GM18511 (cell line): Measurements from ENCODE around the gene MECP2.

ENCODE experiments used
- ATAC-seq: cut with Tn5 transposase; IDR thresholded peaks from one replicate; pipeline ENCODE4 v1.9.1; 2021; ENCODE audit warnings: mild to moderate bottlenecking, moderate library complexity; ENCODE audit not compliant: unreplicated experiment

MECP2 gene

GRCh38 chrX:154116426-154117211 lies 19.1 kb upstream of the MECP2 start:
- no peak for ATAC-seq

- ATAC-seq, result no peak
Observed at GRCh38 chrX:154115750-154116149, 18.2 kb upstream of the MECP2 start.

DNA sequence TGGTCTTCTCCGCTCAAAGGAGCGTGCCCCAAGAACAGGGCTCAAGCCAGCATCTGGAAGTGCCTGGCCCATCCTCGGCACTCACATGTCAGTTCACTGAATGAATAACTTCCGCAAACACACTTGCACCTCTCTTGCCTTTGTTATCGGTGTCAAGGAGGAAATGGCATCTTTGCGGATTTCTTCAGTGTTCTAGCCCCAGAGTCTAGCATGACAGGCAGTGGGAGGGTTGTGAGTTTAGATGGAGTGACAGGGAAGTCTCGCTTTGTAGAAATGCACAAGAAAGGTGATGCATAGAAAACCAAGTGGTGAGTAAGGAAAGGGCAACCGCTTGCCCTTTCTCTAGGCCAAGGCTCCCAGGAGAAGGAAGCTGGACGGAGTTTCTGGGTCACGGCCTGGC lies 17.6 kb upstream of the MECP2 start:
- ATAC-seq, result no peak

DNA sequence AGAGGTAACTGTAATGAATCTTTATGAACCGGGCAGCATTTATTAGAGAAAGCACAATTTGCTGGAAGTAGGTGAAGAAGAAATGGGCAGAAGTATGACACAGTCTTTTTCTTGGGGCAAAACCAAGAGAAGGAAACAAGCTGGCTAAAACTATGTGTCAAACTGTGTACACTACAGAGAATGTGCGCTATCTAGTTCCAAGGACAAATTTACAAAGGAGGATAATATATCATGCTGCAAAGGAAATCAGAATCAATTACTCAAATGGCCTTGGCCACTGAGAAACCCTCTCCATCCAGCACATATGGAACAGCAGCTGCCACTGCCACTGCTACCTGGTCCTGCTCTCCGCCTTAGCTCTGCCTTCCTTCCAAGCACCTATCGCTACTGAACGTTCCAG lies 17.1 kb upstream of the MECP2 start:
- no peak for ATAC-seq

DNA sequence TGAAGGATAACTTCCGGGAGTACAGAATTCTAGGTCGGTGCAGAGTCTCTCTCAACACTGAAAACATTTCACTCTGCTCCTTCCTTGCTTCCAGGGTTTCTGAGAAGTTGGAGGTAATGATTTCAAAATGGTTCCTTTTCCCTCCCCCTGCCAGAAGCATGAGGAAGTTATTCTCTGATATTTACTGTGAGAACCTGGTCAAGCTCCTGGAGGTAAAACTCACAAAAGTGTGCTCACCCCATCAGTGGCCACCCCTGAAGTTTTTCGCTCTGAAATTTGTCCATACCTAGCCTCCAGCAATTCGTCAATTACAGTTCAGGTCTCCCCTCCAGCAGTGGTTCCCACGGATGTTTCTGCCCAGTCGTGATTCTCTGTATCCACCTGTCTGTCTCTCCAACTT lies 16.2 kb upstream of the MECP2 start:
- ATAC-seq, result no peak

GRCh38 chrX:154098551-154098950 lies 1.0 kb upstream of the MECP2 start:
- ATAC-seq, result no peak

- peak; percentile 38 for ATAC-seq
Observed at GRCh38 chrX:154097003-154097588, 421 bp downstream of the MECP2 start.

DNA sequence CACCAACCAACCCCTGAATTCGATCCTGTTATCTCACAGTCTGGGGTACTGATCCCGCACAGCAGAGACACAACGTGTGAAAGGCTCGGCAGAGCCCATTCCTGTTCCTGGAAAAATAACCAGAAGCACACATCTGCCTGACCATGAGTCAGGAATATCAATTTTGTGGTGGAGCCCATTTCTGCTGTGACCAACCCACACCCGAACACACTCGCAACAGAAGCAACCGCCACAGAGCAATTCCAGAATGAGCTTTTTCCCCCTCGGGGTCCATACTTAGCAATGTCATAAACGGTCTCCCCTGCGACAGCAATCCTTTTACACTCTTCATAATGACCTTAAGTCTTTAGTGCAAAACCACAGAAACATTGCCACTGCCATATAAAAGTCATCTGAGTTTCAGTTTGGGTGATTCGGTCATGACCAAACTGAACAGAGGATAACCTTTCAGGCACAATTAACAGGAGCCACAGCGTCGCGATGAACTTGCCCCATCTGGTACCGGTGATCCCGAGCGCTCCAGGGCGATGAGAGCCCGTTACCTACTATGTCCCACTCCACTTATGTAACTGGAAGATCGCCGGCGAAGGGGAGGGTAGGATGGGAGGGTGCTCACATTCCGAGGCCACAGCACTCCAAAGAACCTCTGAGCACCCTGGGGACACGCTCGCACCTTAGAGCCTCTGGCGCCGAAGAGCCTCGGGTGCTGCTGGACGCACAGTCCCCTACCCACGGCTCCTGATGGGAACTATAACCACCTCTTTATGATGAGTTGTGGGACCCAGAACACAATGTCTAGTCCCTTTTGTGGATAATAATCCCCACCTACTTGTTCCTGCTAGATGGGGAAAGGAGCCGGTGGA lies 1.1 kb downstream of the MECP2 start:
- ATAC-seq, result no peak

GRCh38 chrX:154094833-154095232 lies 2.7 kb downstream of the MECP2 start:
- ATAC-seq, result no peak

DNA sequence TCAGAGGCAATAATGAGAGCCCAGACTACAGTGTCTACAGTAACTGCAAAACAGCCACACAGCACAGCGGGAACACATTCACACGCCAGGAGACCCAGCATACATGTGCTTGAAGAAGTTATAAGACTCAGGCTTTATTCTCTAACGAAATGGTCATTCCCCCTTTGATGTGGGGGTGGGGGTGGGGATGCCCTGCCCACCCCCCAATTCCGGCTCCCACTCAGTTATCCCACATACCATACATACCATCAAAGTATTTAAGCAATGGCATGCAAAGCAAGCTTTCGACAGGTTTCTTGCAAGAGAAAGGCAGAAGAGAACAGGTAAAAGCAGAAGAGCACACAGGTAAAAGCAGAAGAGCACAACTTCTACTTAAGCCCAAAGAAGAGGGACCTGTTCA lies 3.6 kb downstream of the MECP2 start:
- no peak for ATAC-seq

DNA sequence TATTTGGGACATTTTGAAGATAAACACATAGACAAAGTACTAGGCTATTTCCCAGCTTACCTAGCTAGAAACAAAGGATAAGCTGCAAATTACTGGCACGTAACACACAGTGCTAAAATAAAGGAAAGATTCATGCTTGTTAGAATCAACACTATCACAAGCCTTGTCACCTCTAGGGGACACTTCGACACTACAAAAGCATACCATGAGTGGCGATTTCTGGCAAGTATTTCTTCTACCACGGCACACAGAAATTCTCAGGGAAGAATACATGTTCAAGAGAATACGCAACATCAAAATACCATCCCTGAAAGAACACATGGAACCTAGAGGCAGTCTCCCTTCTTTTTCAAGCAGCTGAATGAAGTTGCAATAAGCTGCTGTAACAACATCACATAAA lies 5.1 kb downstream of the MECP2 start:
- ATAC-seq, result no peak

GRCh38 chrX:154091678-154092077 lies 5.8 kb downstream of the MECP2 start:
- ATAC-seq, result no peak

DNA sequence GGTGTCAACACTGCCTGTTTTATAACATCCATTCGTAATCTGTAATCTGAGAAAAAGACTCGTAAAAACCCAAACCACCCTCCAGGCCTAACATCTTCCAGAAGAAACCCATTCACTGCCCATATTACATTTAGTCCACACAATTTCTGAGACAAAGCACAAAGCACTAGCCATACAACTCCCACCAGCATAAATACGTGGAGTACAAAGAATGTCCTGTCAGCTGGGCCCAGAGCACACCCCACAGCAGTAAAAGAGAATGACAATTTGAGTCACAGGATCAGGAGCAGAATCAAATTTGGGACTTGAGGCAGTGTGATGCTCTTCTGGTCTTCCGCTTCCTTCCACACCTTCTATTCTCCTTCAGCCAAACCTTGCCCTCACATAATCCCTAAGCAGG lies 6.8 kb downstream of the MECP2 start:
- ATAC-seq, result no peak

GRCh38 chrX:154084449-154085300 lies 12.8 kb downstream of the MECP2 start:
- no peak for ATAC-seq

DNA sequence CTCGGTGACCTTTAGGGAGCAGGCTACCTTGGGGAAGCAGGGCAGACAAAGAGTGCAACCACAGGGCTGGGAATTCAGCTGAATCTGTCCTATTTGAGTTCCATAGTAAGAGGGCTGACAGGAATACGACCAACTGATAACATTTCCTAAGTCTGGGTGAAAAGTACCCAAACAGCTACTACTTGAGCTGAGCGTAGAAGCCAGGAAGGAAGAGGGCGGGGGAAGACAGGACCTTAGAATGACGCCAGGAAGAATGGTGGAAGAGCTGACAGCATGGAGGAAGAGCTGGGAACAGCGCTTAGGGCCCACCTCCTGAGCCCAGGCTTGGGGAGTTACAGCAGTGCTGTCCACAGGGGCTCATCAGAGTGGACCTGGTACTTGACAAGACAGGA lies 14.4 kb downstream of the MECP2 start:
- no peak for ATAC-seq

- ATAC-seq, result no peak
Observed at GRCh38 chrX:154082396-154083125, 15.0 kb downstream of the MECP2 start.

DNA sequence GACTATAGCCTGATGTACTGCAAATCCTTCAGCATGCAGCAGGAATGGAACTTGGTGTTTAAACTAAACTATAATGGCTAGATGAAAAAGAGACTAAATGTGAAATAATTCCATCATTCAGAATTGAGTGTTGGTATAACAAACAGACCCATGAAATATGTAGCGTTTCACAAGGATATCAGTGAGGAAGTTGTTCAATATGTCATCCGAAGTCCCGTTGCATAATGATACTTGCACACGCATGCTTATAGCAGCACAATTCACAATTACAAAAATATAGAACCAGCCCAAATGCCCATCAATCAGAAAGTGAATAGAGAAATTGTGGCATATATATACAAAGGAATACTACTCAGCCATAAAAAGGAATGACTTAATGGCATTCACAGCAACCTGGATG lies 20.4 kb downstream of the MECP2 start:
- ATAC-seq, result no peak

DNA sequence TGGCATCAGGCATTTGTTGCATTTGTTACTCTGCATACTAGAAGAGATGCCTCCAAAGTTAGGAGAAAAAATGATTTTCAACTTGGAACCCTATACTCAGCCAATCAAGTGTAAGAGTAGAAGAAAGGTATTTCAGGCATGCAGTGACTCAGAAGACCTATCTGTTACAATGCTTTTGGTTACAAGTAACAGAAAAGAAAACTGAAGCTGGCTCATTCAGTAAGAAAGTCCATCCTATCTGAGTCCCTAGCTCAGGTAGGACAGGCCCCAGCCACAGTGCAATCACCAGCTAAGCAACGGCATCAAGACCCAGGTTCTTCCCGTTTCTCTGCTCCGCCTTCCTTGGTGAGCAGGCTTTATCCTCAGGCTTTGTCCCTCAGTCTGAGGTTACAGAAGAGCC lies 23.3 kb downstream of the MECP2 start:
- no peak for ATAC-seq

DNA sequence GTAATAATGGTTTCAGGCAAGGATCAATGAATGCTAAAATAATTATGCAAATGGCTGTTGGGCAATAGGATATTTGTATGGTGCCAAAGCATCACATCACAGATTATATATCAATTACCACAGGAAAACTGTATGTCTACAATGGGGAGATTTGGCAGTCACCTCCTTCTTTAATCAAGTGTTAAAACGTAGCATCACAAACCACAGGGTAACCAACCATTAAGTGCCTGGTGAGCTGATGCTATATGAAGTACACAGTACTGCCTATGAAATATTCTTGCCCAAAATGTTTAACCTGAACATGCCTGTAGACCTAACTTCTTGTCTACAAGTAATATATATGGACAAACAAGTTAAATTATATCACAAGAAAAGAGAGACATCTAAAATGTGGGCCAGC lies 25.3 kb downstream of the MECP2 start:
- ATAC-seq, result no peak

DNA sequence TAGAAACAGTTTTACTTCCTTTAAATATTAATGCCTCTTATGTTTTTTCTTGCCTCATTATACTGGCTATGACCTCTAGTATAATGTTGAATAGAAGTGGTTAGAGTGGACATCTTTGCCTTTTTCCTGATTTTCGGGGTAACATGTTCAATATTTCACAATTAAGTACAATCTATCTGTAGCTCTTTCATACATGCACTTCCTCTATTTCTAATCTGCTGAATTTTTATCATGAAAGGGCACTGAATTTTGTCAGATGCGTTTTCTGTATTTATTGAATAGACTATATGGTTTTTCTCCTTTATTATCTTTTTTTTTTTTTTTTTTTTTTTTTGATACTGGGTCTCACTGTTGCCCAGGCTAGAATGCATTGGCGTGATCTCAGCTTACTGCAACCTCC lies 29.0 kb downstream of the MECP2 start:
- ATAC-seq, result no peak
